ENCODE measurements around the gene ALDOB.

- no peak for TF ChIP-seq TCF12 (IDR thresholded peaks at IDR 0.05; ENCODE audit: low read depth)
- TF ChIP-seq TEAD4 (IDR thresholded peaks at IDR 0.05): no peak
- TF ChIP-seq RAD21 (IDR thresholded peaks at IDR 0.05; ENCODE audit: low read depth): no peak
- no peak for TF ChIP-seq CREB1 (IDR thresholded peaks at IDR 0.05; ENCODE audit: low read depth)
- no peak for TF ChIP-seq YY1 (IDR thresholded peaks at IDR 0.05; ENCODE audit: low read depth)
- peak; percentile 19; the same call in 1 of the 2 replicates for TF ChIP-seq NFIC (IDR thresholded peaks at IDR 0.05)
- no peak for TF ChIP-seq EP300 (IDR thresholded peaks at IDR 0.05; ENCODE audit: borderline replicate concordance)
- TF ChIP-seq FOXM1 (IDR thresholded peaks at IDR 0.05; ENCODE audit: borderline replicate concordance, low read depth): no peak
- TF ChIP-seq EGR1 (IDR thresholded peaks at IDR 0.05): no peak
- no peak for TF ChIP-seq TAF1 (IDR thresholded peaks at IDR 0.05; ENCODE audit: low read depth)
- TF ChIP-seq REST (IDR thresholded peaks at IDR 0.05; ENCODE audit: low read depth): no peak
Observed at GRCh38 chr9:101479338-101480030, 43.9 kb upstream of the ALDOB start.

All from Ishikawa (cell line).